Kidney capillary endothelial cell (primary cell): Measurements from ENCODE around the gene TJAP1.
"Not testable (repeated sequence)": the region's sequence is repeated elsewhere in the genome, so short reads cannot be mapped to it uniquely, and the experiment has no call there.

Experiments used
- DNase-seq: peaks from one replicate; pipeline ENCODE4 v3.0.0-alpha.2; 2018; ENCODE audit warnings: low spot score

TJAP1 gene

GRCh38 chr6:43453831-43454230 is 23.5 kb upstream of the TJAP1 start:
- DNase-seq, result no peak

GRCh38 chr6:43454290-43454695 is 23.1 kb upstream of the TJAP1 start:
- peak; percentile 59 for DNase-seq

- DNase-seq, result no peak
Observed at GRCh38 chr6:43454696-43455530, 22.5 kb upstream of the TJAP1 start.

- peak; percentile 4 for DNase-seq
Observed at GRCh38 chr6:43455531-43456428, 21.6 kb upstream of the TJAP1 start, which contains the start of gene DLK2. TSS of gene DLK2 (minus strand) at chr6:43455548. CDS start at chr6:43454825, 723 bp downstream.

- DNase-seq, result no peak
Observed at GRCh38 chr6:43457643-43458042, 19.7 kb upstream of the TJAP1 start.

- not testable (repeated sequence) for DNase-seq
Observed at GRCh38 chr6:43458154-43458553, 19.2 kb upstream of the TJAP1 start.

- DNase-seq, result no peak
Observed at GRCh38 chr6:43459535-43459934, 17.8 kb upstream of the TJAP1 start.

- DNase-seq, result no peak
Observed at GRCh38 chr6:43460032-43460431, 17.3 kb upstream of the TJAP1 start.

- no peak for DNase-seq
Observed at GRCh38 chr6:43461936-43462335, 15.4 kb upstream of the TJAP1 start.

- DNase-seq, result no peak
Observed at GRCh38 chr6:43464337-43464736, 13.0 kb upstream of the TJAP1 start.

GRCh38 chr6:43465948-43466347 is 11.4 kb upstream of the TJAP1 start:
- no peak for DNase-seq

GRCh38 chr6:43467265-43467664 is 10.1 kb upstream of the TJAP1 start:
- not testable (repeated sequence) for DNase-seq

- DNase-seq, result no peak
Observed at GRCh38 chr6:43467752-43468151, 9.6 kb upstream of the TJAP1 start.

GRCh38 chr6:43468240-43468639 is 9.1 kb upstream of the TJAP1 start:
- DNase-seq, result no peak

GRCh38 chr6:43468748-43469681 is 8.4 kb upstream of the TJAP1 start:
- DNase-seq, result no peak

- DNase-seq, result no peak
Observed at GRCh38 chr6:43469947-43470346, 7.4 kb upstream of the TJAP1 start.

- no peak for DNase-seq
Observed at GRCh38 chr6:43471399-43471798, 6.0 kb upstream of the TJAP1 start.

- DNase-seq, result no peak
Observed at GRCh38 chr6:43472515-43472914, 4.9 kb upstream of the TJAP1 start.

GRCh38 chr6:43475516-43475915 is 1.9 kb upstream of the TJAP1 start:
- DNase-seq, result no peak

GRCh38 chr6:43476746-43477145 is 624 bp upstream of the TJAP1 start:
- DNase-seq, result no peak

GRCh38 chr6:43478008-43478372 is 620 bp downstream of the TJAP1 start:
- no peak for DNase-seq

GRCh38 chr6:43481075-43481474 is 3.7 kb downstream of the TJAP1 start:
- DNase-seq, result no peak
